ENCODE results near the gene DPP10. TPM values are rescaled to one million over a fixed set of nuclear protein-coding genes. Genes with fewer than 3 reads are reported as not detected.

Gene DPP10
- total RNA-seq, 4 donors from 2014 or later, result 1.9 to 4.6 (median 3.9) TPM

DNA sequence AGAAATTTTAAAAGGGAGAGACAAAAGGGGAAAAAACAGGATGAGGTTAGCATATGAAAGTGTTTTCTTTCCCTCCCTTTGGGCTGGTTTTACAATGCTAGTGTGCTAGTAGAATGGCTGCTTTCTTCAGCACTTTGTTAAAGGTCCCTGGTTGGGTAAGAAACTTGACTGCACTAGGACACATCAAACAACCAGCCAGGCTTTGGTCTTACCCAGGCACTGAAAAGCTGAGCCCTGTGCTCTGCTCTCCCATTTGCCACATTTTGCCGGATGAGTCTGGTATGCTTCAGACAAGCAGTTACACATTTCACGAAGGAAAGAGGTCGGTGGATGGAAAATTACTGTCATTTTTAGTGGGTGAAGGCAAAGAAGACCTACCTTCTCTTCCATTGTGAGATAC lies 242.0 kb downstream of the DPP10 start:
- Histone ChIP-seq H3K27me3 (peaks cover 10% of the 10 kb centered on the region), H3K27ac (no peak overlapping the region), H3K4me3 (no peak overlapping the region), H3K36me3 (no peaks in the 10 kb centered on the region), H3K9me3 (no peaks in the 10 kb centered on the region), H3K4me1 (no peaks in the 10 kb centered on the region)
- ATAC-seq, result no peak
- 57 to 79% methylated on average over 2 to 3 of the region's 3 CpGs for WGBS, 2 donors (ENCODE audit: low coverage in 1 of 2)
- no peak for TF ChIP-seq POLR2A (IDR thresholded peaks at IDR 0.05)
- TF ChIP-seq, protein P1, sequence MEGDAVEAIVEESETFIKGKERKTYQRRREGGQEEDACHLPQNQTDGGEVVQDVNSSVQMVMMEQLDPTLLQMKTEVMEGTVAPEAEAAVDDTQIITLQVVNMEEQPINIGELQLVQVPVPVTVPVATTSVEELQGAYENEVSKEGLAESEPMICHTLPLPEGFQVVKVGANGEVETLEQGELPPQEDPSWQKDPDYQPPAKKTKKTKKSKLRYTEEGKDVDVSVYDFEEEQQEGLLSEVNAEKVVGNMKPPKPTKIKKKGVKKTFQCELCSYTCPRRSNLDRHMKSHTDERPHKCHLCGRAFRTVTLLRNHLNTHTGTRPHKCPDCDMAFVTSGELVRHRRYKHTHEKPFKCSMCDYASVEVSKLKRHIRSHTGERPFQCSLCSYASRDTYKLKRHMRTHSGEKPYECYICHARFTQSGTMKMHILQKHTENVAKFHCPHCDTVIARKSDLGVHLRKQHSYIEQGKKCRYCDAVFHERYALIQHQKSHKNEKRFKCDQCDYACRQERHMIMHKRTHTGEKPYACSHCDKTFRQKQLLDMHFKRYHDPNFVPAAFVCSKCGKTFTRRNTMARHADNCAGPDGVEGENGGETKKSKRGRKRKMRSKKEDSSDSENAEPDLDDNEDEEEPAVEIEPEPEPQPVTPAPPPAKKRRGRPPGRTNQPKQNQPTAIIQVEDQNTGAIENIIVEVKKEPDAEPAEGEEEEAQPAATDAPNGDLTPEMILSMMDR (IDR thresholded peaks at IDR 0.05), result no peak
- no peak for TF ChIP-seq POLR2AphosphoS5 (IDR thresholded peaks at IDR 0.05)
- no peak for TF ChIP-seq EP300 (IDR thresholded peaks at IDR 0.05)

DNA sequence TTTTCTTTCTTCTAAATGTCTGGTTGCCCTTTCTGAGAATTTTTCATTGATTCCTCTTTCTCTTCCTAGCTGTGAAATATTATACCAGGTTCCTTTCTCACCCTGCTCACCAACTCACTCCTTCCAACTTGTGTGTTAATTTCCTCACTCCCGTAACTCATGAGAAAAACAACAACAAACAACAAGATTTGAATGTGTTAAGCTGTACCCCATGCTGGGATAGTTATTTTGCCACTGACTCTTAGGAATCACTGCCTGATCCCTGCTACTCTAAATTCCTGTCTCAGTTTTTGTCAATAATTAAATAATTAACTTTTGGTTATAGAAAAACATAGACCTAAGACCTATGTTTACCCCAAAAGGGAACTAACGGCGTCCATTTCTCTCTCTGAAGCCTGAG lies 242.7 kb downstream of the DPP10 start:
- Histone ChIP-seq H3K4me1 (no peaks in the 10 kb centered on the region), H3K27me3 (peaks cover 6% of the 10 kb centered on the region), H3K36me3 (no peaks in the 10 kb centered on the region), H3K27ac (no peak overlapping the region), H3K9me3 (no peaks in the 10 kb centered on the region), H3K4me3 (no peak overlapping the region)
- TF ChIP-seq, protein P1 (IDR thresholded peaks at IDR 0.05), result no peak
- TF ChIP-seq POLR2A (IDR thresholded peaks at IDR 0.05) (no peak), EP300 (IDR thresholded peaks at IDR 0.05) (no peak), POLR2AphosphoS5 (IDR thresholded peaks at IDR 0.05) (no peak)
- WGBS, 2 donors (ENCODE audit: low coverage in 1 of 2), result 62 to 68% methylated on average over 3 of the region's 3 CpGs
- ATAC-seq, result no peak

DNA sequence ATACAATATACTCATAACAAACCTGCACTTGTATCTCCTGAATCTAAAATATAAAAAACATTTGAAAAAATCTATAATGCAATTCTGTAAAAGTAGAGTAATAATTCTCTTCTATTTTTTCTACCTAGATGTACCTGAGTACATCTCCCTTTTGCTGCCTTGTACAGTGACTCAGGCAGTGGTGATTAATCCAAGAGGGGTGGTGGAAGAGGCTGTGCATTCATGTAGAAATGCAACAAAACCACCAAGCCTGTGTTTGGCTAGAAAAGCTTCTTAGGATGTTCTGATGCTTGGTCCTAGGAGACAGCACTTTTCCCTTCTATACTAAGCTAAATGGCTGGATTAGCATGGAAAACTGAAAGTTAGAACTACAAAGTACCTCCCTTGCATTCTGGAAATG lies 245.8 kb downstream of the DPP10 start:
- no peak for TF ChIP-seq EP300 (IDR thresholded peaks at IDR 0.05)
- TF ChIP-seq, protein P1 (IDR thresholded peaks at IDR 0.05), result no peak
- TF ChIP-seq POLR2A (IDR thresholded peaks at IDR 0.05), result no peak
- TF ChIP-seq POLR2AphosphoS5 (IDR thresholded peaks at IDR 0.05), result no peak
- no peaks in the 10 kb centered on the region for H3K4me1 ChIP-seq
- ATAC-seq, result no peak
- peaks cover 9% of the 10 kb centered on the region for H3K27me3 ChIP-seq
- H3K9me3 ChIP-seq, result no peaks in the 10 kb centered on the region
- H3K4me3 ChIP-seq, result no peak overlapping the region
- H3K36me3 ChIP-seq, result no peaks in the 10 kb centered on the region
- no peak overlapping the region for H3K27ac ChIP-seq

DNA sequence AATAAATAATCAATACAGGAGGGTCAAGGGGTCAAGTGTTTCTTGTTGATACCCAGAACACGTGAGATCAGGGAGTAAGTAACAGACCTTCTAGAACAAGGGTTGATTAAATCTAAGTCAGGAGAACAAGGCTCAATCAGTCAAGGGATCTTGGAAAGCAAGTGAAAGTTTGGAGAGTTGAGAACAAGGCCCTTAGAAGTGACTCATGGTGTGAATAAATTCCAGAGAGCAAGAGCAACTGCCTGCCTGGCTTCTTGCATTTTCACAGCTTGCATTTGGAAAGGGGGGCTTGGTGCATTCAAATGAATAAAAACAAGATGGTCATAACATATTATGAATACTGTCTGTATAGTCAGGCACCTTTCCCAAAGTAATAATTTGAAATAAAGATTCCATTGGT lies 256.1 kb downstream of the DPP10 start:
- H3K4me3 ChIP-seq, result no peak overlapping the region
- H3K27me3 ChIP-seq, result no peaks in the 10 kb centered on the region
- ATAC-seq, result no peak
- H3K27ac ChIP-seq, result no peak overlapping the region
- TF ChIP-seq POLR2A (IDR thresholded peaks at IDR 0.05), result no peak
- no peak for TF ChIP-seq POLR2AphosphoS5 (IDR thresholded peaks at IDR 0.05)
- TF ChIP-seq EP300 (IDR thresholded peaks at IDR 0.05), result no peak
- TF ChIP-seq, protein P1 (IDR thresholded peaks at IDR 0.05), result no peak
- no peaks in the 10 kb centered on the region for H3K9me3 ChIP-seq
- no peaks in the 10 kb centered on the region for H3K4me1 ChIP-seq
- 38 to 50% methylated on average over 1 of the region's 1 CpG for WGBS, 2 donors (ENCODE audit: low coverage in 1 of 2)
- H3K36me3 ChIP-seq, result no peaks in the 10 kb centered on the region

DNA sequence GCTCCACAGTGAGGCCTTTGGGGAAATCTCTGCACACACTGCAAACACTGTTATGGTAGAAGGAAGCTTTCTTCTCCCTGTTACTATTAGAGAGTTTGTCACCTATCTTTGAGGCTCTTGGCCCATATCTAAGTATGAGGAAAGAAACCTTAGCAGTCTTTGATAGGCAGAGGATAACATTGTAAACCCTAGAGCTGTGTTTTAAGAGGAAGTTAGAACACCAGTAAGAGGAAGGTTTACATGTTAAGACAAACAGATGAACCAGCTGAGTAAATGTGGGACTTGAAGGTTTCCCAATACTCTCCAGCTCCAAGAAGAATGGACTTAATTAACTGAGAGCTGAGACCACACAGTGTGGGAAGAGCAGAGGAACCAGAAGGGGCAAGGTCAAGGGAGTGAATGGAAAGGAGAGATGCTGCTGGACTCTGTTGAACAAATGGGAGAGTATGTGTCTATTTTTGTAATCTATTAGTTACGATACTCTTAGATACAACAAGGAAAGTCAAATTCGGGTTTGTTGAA lies 257.0 kb downstream of the DPP10 start:
- H3K4me1 ChIP-seq, result no peaks in the 10 kb centered on the region
- H3K36me3 ChIP-seq, result no peaks in the 10 kb centered on the region
- WGBS, 2 donors (ENCODE audit: low coverage in 1 of 2), result 83 to 93% methylated on average over 2 of the region's 2 CpGs
- H3K27ac ChIP-seq, result no peak overlapping the region
- no peak overlapping the region for H3K4me3 ChIP-seq
- no peaks in the 10 kb centered on the region for H3K9me3 ChIP-seq
- no peak for ATAC-seq
- TF ChIP-seq POLR2A (IDR thresholded peaks at IDR 0.05), result no peak
- TF ChIP-seq, protein P1 (IDR thresholded peaks at IDR 0.05), result no peak
- no peak for TF ChIP-seq POLR2AphosphoS5 (IDR thresholded peaks at IDR 0.05)
- no peaks in the 10 kb centered on the region for H3K27me3 ChIP-seq
